Smooth muscle cell (in vitro differentiated cells): Measurements from ENCODE around the gene TK2. TPM values are rescaled to one million over a fixed set of nuclear protein-coding genes. Genes with fewer than 3 reads are reported as not detected.

ENCODE experiments used
- DNase-seq: peaks from one replicate; lab custom pipeline; 2025; ENCODE audit not compliant: unreplicated experiment; lab: John Stamatoyannopoulos, UW
- H2AFZ ChIP-seq: fragments of 200-600 bp; sonication (generic); 2 replicates; pipeline ENCODE4 v1.6.0; 2016; ENCODE audit warnings: antibody characterized with exemption, low read depth, mild to moderate bottlenecking
- H3F3A ChIP-seq: fragments of 200-600 bp; sonication (generic); 2 replicates; pipeline ENCODE4 v1.6.0; 2017; ENCODE audit warnings: antibody characterized with exemption, low read depth
- H3K27ac ChIP-seq: fragments of 200-600 bp; sonication (generic); 2 replicates; pipeline ENCODE4 v1.5.1; 2016; ENCODE audit warnings: low read depth, mild to moderate bottlenecking
- H3K27me3 ChIP-seq: fragments of 200-600 bp; sonication (generic); 2 replicates; pipeline ENCODE4 v1.6.1; 2016; ENCODE audit warnings: low read depth, mild to moderate bottlenecking
- H3K36me3 ChIP-seq: fragments of 200-600 bp; sonication (generic); 2 replicates; pipeline ENCODE4 v1.5.1; 2016; ENCODE audit warnings: low read depth
- H3K4me1 ChIP-seq: fragments of 200-600 bp; sonication (generic); 2 replicates; pipeline ENCODE4 v1.5.1; 2016; ENCODE audit warnings: low read depth
- H3K4me2 ChIP-seq: fragments of 200-600 bp; sonication (generic); 2 replicates; pipeline ENCODE4 v1.6.0; 2016; ENCODE audit warnings: mild to moderate bottlenecking
- H3K4me3 ChIP-seq: fragments of 200-600 bp; sonication (generic); 2 replicates; pipeline ENCODE4 v1.5.1; 2016; ENCODE audit warnings: mild to moderate bottlenecking
- H3K79me2 ChIP-seq: fragments of 200-600 bp; sonication (generic); 2 replicates; pipeline ENCODE4 v1.6.0; 2016; ENCODE audit warnings: low read depth, mild to moderate bottlenecking
- H3K9ac ChIP-seq: fragments of 200-600 bp; sonication (generic); 2 replicates; pipeline ENCODE4 v1.6.0; 2016; ENCODE audit warnings: low read depth
- H3K9me3 ChIP-seq: fragments of 200-600 bp; sonication (generic); replicated peaks from 2 replicates; pipeline ENCODE4 v1.5.1; 2016; ENCODE audit warnings: low read depth
- H4K20me1 ChIP-seq: fragments of 200-600 bp; sonication (generic); 2 replicates; pipeline ENCODE4 v1.6.0; 2016; ENCODE audit warnings: low read depth
- WGBS: methylation state at CpG from one replicate; pipeline ENCODE4 v1.1.7; 2016; ENCODE audit warnings: low lambda C conversion rate; 5-methylcytosine and 5-hydroxymethylcytosine counted together
- polyA plus RNA-seq: library from polyadenylated mRNA; unstranded; fragments of >200 nt; fragmentation: Nextera tagmentation; extraction: Ambion mirVana; gene quantifications from 2 replicates; pipeline ENCODE4 v1.2.1, GENCODE V29; 2016
- total RNA-seq: library from RNA; depleted of rRNA; stranded (reverse); fragments of >200 nt; gene quantifications from 2 replicates; pipeline ENCODE4 v1.2.3, GENCODE V29; 2014
- TF ChIP-seq, protein P1 (sequence below): fragments of 200-600 bp; sonication (generic); IDR thresholded peaks from 2 replicates; pipeline ENCODE4 v1.5.1; 2017; ENCODE audit warnings: borderline replicate concordance, mild to moderate bottlenecking, antibody characterized with exemption; ENCODE audit not compliant: insufficient read depth, poor library complexity, severe bottlenecking

TK2 gene
- total and polyA plus RNA-seq, 2 experiments from 2014 or later = 7.3 to 9.7 TPM

DNA sequence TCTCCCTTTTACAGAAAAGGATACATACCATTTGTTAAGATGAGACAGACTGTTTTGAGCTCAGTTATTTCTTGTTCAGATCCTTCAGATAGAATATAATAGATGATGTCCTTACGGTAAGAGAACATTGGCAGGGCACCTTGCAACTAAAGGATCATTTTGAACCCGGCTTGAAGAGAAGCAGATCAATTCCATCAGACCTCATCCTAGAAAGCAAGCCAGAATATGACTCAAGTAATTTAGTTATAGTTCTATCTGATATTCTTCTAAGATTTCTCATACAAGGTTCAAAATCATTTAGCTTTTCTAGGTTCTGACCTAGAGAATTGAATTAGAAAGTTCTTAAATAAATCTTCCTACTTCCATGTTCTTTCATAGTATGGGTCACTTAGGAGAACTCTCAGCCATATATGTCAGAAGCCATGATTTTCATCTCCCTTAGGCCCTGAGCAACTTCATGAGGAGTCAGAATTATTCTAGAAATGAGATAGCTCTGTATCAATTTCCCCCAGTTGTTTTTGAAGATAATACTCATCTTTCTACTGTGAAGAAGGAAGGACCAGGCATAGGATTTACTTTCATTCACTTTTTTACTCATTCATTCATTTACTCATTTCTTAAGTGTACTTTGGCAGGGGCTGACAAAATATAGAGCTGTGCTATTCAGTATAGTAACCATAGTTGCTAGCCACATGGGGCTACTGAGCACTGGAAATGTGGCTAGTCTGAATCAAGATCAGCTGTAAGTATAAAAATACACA lies 13.8 kb upstream of the TK2 start:
- Histone ChIP-seq H3K36me3 (no peaks in the 10 kb centered on the region), H3K9me3 (no peaks in the 10 kb centered on the region), H3K27ac (no peak overlapping the region), H3F3A (no peaks in the 10 kb centered on the region), H2AFZ (no peak overlapping the region), H3K4me2 (no peak overlapping the region), H3K4me3 (no peak overlapping the region), H3K79me2 (peaks cover under 1% of the 10 kb centered on the region), H3K9ac (no peak overlapping the region), H4K20me1 (peaks cover 8% of the 10 kb centered on the region), H3K4me1 (peaks cover 1% of the 10 kb centered on the region), H3K27me3 (no peaks in the 10 kb centered on the region)
- TF ChIP-seq, protein P1, sequence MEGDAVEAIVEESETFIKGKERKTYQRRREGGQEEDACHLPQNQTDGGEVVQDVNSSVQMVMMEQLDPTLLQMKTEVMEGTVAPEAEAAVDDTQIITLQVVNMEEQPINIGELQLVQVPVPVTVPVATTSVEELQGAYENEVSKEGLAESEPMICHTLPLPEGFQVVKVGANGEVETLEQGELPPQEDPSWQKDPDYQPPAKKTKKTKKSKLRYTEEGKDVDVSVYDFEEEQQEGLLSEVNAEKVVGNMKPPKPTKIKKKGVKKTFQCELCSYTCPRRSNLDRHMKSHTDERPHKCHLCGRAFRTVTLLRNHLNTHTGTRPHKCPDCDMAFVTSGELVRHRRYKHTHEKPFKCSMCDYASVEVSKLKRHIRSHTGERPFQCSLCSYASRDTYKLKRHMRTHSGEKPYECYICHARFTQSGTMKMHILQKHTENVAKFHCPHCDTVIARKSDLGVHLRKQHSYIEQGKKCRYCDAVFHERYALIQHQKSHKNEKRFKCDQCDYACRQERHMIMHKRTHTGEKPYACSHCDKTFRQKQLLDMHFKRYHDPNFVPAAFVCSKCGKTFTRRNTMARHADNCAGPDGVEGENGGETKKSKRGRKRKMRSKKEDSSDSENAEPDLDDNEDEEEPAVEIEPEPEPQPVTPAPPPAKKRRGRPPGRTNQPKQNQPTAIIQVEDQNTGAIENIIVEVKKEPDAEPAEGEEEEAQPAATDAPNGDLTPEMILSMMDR = no peak
- DNase-seq = no peak
- WGBS = 98% methylated on average over 2 of the region's 2 CpGs

DNA sequence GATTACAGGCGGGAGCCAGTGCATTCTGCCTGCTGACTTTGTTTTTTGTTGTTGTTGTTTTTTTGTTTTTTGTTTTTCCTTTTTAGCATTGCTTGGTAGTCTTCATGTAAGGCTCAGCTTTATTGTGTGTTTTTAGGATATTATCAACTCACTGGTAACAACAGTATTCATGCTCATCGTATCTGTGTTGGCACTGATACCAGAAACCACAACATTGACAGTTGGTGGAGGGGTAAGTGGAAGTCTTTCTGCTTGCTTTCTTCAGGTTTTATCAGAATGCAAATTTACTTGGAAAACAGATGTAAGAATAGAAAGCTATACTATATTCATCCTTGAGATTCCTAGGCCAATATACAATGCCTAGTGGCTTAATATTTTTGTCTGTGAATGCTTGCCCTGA lies 13.1 kb upstream of the TK2 start:
- H3K4me1 ChIP-seq = no peaks in the 10 kb centered on the region
- H3K9ac ChIP-seq = no peak overlapping the region
- no peak overlapping the region for H2AFZ ChIP-seq
- peaks cover 15% of the 10 kb centered on the region for H4K20me1 ChIP-seq
- TF ChIP-seq, protein P1 = no peak
- WGBS = 94% methylated on average over 2 of the region's 2 CpGs
- no peaks in the 10 kb centered on the region for H3F3A ChIP-seq
- H3K4me2 ChIP-seq = no peak overlapping the region
- H3K4me3 ChIP-seq = no peak overlapping the region
- no peaks in the 10 kb centered on the region for H3K9me3 ChIP-seq
- H3K79me2 ChIP-seq = peaks cover 5% of the 10 kb centered on the region
- no peaks in the 10 kb centered on the region for H3K27me3 ChIP-seq
- no peak for DNase-seq
- no peaks in the 10 kb centered on the region for H3K36me3 ChIP-seq
- no peak overlapping the region for H3K27ac ChIP-seq

DNA sequence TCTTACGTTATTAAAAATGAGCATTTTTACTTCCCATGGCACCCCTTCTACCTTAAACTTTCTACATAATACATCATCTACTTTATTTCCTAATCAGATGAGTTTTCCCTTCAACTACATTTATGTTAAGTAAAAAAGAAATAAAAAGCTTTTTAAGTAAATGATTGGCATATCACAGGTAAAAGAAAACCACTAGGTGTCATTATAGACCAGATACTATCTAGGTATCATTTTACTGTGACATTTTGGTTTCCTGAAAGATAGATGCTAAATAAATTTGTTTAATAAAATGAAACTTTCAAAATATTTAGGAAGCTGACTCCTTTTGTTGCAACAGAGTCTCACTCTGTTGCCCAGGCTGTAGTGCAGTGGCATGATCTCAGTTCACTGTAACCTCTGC lies 12.5 kb upstream of the TK2 start:
- peaks cover 5% of the 10 kb centered on the region for H3K79me2 ChIP-seq

More for the DNA sequence above, 12.5 kb upstream of the TK2 start:
- no peaks in the 10 kb centered on the region for H3K36me3 ChIP-seq
- H3K4me1 ChIP-seq = no peaks in the 10 kb centered on the region
- H3K4me2 ChIP-seq = no peak overlapping the region
- DNase-seq = no peak
- no peaks in the 10 kb centered on the region for H3K9me3 ChIP-seq
- no peak overlapping the region for H3K9ac ChIP-seq
- H3K4me3 ChIP-seq = no peak overlapping the region
- WGBS = 97% methylated on average over 1 of the region's 1 CpG
- H3F3A ChIP-seq = no peaks in the 10 kb centered on the region
- H2AFZ ChIP-seq = no peak overlapping the region
- H3K27me3 ChIP-seq = no peaks in the 10 kb centered on the region
- TF ChIP-seq, protein P1 = no peak
- peaks cover 16% of the 10 kb centered on the region for H4K20me1 ChIP-seq
- no peak overlapping the region for H3K27ac ChIP-seq
